ENCODE measurements around the gene SYNGR3.

- TF ChIP-seq POLR2AphosphoS5 (IDR thresholded peaks at IDR 0.05) (no peak), CTCF (IDR thresholded peaks at IDR 0.05) (no peak), POLR2A (IDR thresholded peaks at IDR 0.05) (no peak)
These were observed 36.0 kb upstream of the SYNGR3 start for GRCh38 chr16:1953734-1954133.

All from prostate gland (tissue), 2 donors.